HG02884 (cell line): ENCODE measurements around the gene FOXO3.
"Not testable (repeated sequence)": the region's sequence is repeated elsewhere in the genome, so short reads cannot be mapped to it uniquely, and the experiment has no call there.

Experiments
- ATAC-seq: cut with Tn5 transposase; IDR thresholded peaks from one replicate; pipeline ENCODE4 v1.9.1; 2021; ENCODE audit warnings: mild to moderate bottlenecking, moderate library complexity; ENCODE audit not compliant: unreplicated experiment

FOXO3 gene

GRCh38 chr6:108656836-108657235 lies 96.1 kb downstream of the FOXO3 start:
- no peak for ATAC-seq

DNA sequence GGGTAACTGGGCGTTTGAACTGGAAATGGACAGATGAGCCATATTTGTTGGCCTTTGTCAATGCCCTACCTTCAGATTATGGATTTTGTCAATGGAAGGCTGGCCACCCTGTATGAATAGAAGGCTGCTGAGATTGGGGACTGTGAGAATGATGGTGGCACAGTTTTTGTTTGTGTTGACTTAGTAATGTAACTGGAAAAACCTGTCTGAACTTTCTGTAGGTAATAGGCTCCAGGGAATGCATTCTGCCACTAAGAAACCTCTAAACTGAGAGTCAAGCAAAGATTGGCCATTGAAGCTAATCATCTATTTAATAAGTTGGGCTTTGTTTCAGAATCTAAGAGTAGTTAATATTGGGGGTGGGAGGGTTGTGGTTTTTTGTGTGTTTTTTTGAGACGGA lies 97.5 kb downstream of the FOXO3 start:
- no peak for ATAC-seq

- ATAC-seq: not testable (repeated sequence)
Observed at GRCh38 chr6:108658785-108659184, 98.1 kb downstream of the FOXO3 start.

DNA sequence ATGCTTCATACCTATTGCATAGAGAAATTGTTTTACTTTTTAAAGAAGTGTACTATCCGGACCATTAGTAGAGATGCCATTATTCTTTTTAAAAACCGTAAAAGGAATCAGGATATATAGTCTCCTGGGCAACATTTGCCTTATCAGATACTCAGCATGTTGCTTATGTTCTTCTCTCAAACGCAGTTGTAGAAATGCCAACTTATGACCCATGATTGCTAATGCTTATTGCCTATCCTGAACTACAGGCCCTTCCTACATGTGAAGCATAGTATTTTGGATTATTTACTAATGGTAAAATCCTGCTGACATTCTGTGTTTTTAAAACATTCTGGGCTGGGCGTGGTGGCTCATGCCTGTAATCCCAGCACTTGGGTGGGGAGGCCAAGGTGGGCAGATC lies 99.5 kb downstream of the FOXO3 start:
- ATAC-seq: no peak

DNA sequence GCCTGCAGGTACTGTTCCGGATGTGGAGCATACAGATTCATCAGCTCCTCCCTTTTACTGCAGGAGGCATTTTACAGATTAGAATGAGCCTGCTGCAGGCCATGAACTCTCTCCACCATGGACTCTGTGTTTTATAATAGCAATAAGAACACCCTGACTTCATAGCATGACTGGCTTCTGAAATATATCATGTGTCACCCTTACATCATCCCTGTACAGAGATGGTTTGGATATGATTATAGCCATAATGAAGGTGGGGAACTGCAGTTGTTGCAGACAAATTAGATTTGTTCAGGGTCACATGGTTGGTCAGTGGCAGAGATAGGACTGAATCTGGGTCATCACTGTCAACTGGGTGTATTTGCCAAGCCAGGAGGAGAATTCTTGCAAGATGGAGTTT lies 100.7 kb downstream of the FOXO3 start:
- no peak for ATAC-seq

- ATAC-seq: no peak
Observed at GRCh38 chr6:108661982-108662381, 101.3 kb downstream of the FOXO3 start.

- ATAC-seq: no peak
Observed at GRCh38 chr6:108662702-108663101, 102.0 kb downstream of the FOXO3 start.

DNA sequence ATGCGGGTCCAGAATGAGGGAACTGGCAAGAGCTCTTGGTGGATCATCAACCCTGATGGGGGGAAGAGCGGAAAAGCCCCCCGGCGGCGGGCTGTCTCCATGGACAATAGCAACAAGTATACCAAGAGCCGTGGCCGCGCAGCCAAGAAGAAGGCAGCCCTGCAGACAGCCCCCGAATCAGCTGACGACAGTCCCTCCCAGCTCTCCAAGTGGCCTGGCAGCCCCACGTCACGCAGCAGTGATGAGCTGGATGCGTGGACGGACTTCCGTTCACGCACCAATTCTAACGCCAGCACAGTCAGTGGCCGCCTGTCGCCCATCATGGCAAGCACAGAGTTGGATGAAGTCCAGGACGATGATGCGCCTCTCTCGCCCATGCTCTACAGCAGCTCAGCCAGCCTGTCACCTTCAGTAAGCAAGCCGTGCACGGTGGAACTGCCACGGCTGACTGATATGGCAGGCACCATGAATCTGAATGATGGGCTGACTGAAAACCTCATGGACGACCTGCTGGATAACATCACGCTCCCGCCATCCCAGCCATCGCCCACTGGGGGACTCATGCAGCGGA lies 102.9 kb downstream of the FOXO3 start:
- ATAC-seq: not testable (repeated sequence)

DNA sequence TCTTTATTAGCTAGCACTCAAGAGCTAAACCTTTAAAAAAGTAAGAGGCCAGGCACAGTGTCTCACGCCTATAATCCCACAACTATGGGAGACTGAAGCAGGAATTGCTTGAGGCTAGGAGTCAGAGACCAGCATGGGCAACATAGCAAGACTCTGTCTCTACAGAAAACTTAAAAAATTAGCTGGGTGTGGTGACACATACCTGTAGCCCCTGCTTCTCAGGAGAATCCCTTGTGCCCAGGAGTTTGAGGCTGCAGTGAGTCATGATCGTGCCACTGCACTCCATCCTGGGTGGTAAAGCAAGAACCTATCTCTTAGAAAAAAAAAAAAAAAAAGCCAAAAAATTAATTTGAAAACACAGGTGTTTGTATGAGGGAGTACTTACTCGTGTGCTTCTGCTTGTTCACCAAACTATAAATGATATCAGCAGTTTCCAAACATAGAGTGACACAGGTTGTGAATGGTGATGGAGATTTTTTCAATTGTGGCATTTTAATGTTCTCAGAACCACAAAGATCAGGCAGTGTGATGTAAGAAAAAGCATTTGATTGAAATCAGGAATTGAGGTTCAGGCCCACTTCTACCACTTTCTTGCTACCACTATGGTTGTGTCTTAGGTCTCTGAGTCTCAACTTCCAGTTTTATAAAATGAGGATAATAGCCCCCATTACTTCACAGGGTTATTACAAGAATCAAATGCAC lies 104.9 kb downstream of the FOXO3 start:
- ATAC-seq: no peak

DNA sequence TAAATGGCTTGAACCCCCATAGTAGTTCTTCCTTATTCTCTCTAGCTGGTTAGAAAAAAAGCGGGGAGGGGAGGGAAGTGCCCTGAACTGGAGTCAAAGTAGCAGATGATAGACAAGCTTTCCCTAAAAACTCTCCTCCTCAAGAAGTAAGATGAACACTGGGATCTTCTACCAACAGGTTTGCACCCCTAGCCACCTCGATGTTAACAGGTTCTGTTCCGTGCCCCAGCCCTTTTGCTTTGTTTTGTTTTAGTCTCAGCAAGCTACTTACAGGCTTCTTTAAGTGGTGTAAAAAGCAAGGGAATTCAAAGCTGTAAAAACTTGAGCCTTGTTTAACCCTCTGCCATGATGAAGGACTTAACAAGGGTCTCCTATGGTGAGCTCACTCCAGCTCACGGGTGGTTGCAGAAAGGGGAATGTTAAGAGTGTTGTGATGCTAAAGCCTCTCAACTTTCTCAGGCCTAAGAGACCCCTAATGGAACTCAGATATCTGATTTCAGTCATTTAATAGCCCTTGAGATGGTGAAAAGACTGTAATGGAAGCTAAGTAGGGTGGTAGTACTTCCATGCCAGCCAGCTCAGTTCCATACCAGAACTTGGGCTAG lies 106.0 kb downstream of the FOXO3 start:
- ATAC-seq: no peak

GRCh38 chr6:108667993-108668392 lies 107.3 kb downstream of the FOXO3 start:
- ATAC-seq: no peak

DNA sequence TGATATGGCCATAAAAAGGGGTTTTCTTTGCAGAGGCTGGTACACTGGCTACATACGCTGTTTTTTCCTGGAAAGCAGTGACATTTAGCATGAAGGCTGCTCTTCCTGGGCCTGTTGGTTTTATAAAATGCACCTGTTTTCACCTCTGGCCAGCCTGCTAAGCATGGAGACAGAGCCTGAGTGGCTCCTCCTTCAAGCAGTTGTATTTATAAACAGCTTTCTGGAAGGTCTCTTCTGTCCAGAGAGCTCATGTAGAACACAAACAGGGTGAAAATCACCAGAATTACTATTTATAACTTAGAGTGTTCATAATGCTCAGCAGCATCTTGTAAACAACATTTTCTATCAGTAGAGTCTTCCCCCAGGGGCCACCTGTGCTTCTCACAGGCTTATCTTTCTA lies 109.0 kb downstream of the FOXO3 start:
- ATAC-seq: no peak

DNA sequence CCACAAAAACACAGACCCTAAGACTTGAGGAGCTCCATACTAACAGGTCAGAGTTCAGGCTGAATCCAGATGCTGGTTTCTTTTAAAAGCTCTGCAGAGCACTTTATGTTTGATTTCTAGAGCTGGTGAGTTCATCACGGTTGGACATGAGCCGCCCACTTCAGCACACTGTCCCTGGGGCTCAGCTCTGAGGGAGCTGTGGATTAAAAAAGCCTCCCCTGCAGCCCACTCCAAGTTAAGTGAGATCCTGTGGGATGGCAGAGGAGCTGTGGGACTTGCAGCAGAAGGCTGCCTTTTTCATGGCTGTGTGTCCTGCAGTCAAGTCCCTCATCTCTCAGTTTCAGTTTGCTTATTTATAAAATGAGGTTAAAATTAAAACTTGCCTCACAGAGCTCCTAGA lies 110.5 kb downstream of the FOXO3 start:
- ATAC-seq: no peak

DNA sequence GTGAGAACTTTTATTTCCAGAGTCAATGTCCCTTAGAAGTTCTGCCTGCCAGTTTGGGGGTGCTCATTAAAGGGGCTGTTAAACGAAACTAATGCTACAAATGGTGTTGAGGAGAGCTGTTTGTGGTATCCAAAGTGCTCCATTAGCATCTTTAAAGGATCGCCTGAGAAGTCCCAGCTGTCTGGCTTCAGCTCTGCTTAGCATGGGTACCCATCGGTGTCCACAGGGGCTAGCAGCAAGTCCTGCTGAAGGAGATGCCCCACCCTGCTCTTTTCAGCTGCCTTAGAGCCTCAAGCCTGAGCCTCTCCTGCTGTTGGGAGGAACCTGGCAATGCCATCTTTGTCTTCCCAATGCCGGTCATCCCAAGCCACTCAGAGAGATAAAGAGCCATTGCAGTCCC lies 111.1 kb downstream of the FOXO3 start:
- no peak for ATAC-seq

- no peak for ATAC-seq
Observed at GRCh38 chr6:108672641-108673040, 111.9 kb downstream of the FOXO3 start.

DNA sequence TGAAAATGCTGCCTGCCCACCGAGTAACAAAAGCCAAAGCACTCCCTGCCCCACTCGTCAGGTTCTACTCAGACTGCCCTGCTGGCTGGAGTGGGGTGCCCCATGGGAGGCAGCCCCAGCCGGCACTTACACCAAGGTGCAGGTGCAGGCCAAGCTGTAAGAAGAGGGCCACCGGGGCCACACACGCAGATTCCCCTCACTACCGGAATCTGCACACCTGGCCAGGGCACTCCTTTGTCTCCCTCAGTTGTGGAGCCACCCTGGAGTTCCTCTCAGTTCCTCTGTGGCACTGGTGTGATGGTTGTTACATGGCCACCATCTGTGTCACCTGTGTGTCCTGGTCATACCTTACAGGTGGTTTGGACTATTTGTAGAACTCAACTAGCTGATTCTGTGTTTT lies 112.4 kb downstream of the FOXO3 start:
- ATAC-seq: no peak

DNA sequence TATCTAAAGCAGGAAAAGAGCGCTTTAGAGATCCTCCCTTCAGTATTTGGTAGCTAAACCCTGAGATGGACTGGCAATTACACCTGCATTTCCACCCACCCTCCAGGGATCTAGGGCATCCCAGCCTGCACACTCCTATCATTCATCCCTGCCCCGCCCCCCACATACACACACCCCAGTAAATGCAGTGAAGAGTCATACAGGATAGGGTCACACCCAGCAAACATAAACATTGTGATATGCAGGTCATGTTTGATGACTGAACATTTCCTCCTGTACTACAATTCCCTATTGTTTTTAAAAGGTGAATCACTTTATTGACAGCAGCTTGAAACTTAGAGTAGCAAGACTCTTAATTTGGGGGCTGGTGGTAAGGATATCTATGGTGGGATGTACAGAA lies 112.9 kb downstream of the FOXO3 start:
- no peak for ATAC-seq

GRCh38 chr6:108675226-108676200 lies 114.8 kb downstream of the FOXO3 start:
- no peak for ATAC-seq

DNA sequence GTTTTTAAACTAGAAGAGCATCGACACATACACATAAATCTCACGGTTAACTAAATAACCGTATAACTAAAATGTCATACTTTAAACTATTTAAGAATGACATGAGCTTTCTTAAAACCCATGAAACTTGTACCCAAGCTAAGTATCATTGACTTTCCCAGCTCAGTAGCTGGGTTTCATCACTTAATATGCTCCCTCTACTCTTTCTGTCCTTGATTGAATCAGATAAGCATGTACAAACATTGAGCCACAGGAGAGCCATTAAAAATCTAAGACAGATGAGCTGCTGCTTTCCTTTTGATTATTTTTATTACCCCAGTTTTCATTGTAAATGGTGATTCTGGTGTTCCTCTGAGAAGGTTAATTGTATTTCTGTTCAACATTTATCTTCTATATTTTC lies 115.8 kb downstream of the FOXO3 start:
- ATAC-seq: no peak

- ATAC-seq: no peak
Observed at GRCh38 chr6:108677357-108677756, 116.6 kb downstream of the FOXO3 start.

GRCh38 chr6:108677894-108678293 lies 117.2 kb downstream of the FOXO3 start:
- no peak for ATAC-seq
